Measurements from ENCODE around the gene ZNF117.
"Not testable (repeated sequence)": the region's sequence is repeated elsewhere in the genome, so short reads cannot be mapped to it uniquely, and the experiment has no call there.

ZNF117 gene

DNA sequence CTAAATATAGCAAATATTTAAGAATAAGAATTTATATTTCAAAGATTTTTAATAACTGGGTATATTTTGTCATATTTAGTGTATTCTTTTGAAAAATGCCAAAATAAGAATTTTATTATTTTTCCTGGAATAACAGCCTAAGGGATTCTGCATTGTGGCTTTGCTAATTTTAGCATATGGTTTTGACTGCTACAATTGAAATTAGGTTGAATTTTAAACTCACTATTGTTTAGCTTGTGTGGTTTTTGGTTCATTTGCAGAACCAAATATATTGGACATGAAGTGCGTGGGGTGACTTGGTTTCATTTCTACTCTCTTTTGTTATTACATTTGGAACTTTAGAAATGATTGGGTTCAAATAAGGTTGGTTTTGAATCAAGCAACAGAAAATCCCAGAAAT is 52.3 kb downstream of the ZNF117 start:
- Mint-ChIP-seq H3K36me3 (ENCODE audit: insufficient read depth) (no peaks in the 10 kb centered on the region), H3K4me3 (no peak overlapping the region), H3K27ac (ENCODE audit: low read depth) (no peak overlapping the region), H3K27me3 (no peaks in the 10 kb centered on the region), H3K4me1 (peaks cover 4% of the 10 kb centered on the region), H3K9me3 (no peaks in the 10 kb centered on the region)
- DNase-seq (ENCODE audit: low spot score in 2 of 2) (no peak), ATAC-seq (replicated peaks; ENCODE audit: extremely low read depth, poor library complexity, severe bottlenecking) (no peak)

DNA sequence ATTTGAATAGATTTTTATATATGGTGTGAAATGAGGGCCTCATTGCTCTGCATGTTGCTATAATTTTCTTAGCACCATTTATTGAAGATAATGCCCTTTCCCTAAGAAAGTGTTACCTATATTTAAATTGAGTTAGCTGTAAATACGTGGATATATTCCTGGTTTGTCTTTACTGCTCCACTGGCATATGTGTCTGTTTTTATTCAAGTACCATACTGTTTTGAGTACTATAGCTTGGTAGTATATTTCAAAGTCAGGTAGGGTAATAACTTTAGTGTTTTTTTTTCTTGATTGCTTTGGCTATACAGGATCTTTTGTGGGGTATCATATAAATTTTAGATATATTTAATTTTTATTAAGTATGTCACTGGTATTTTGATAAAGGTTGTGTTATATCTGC is 56.4 kb downstream of the ZNF117 start:
- Mint-ChIP-seq H3K4me1 (peaks cover 4% of the 10 kb centered on the region), H3K27me3 (no peaks in the 10 kb centered on the region), H3K9me3 (no peaks in the 10 kb centered on the region), H3K27ac (ENCODE audit: low read depth) (no peak overlapping the region), H3K4me3 (no peak overlapping the region), H3K36me3 (ENCODE audit: insufficient read depth) (peaks cover 1% of the 10 kb centered on the region)
- no peak for DNase-seq (ENCODE audit: low spot score in 2 of 2)
- no peak for ATAC-seq (replicated peaks; ENCODE audit: extremely low read depth, poor library complexity, severe bottlenecking)

DNA sequence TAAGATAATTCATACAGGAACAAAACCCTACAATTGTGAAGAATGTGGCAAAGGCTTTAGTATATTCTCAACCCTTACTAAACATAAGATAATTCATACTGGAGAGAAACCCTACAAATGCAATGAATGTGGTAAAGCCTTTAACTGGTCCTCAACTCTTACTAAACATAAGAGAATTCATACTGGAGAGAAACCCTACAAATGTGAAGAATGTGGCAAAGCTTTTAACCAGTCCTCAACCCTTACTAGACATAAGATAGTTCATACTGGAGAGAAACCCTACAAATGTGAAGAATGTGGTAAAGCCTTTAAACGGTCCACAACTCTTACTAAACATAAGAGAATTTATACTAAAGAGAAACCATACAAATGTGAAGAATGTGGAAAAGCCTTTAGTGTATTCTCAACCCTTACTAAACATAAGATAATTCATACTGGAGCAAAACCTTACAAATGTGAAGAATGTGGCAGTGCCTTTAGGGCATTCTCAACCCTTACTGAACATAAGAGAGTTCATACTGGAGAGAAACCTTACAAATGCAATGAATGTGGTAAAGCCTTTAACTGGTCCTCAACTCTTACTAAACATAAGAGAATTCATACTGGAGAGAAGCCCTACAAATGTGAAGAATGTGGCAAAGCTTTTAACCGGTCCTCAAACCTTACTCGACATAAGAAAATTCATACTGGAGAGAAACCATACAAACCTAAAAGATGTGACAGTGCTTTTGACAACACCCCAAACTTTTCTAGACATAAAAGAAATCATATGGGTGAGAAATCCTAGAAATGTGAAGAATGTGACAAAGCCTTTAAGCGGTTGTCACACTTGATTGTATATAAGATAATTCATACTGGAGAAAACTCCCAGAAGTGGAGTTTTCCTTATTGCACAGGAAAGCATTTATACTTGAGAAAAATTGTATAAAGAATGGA is 62.3 kb downstream of the ZNF117 start:
- H3K27me3 Mint-ChIP-seq; ATAC-seq (replicated peaks; ENCODE audit: extremely low read depth, poor library complexity, severe bottlenecking); H3K4me1 Mint-ChIP-seq; DNase-seq (ENCODE audit: low spot score in 2 of 2); H3K4me3 Mint-ChIP-seq: not testable (repeated sequence)
- peaks cover 23% of the 10 kb centered on the region for H3K36me3 Mint-ChIP-seq (ENCODE audit: insufficient read depth)
- H3K9me3 Mint-ChIP-seq = peaks cover 16% of the 10 kb centered on the region
- peak overlapping the region; percentile 41 for H3K27ac Mint-ChIP-seq (ENCODE audit: low read depth)
